Stimulated activated CD8-positive, alpha-beta memory T cell treated with anti-CD3 and anti-CD28 coated beads, Interleukin-15, amount 100 ng/mL, for 48 hours (primary cell): ENCODE measurements around the gene EIF3I.
"Not testable (repeated sequence)": the region's sequence is repeated elsewhere in the genome, so short reads cannot be mapped to it uniquely, and the experiment has no call there.

Experiments
- DNase-seq, 2 donors: peaks; one replicate each; pipeline ENCODE4 v3.0.0-alpha.2; 2020; ENCODE audit warnings: low read depth in 2 of 2

EIF3I gene

DNA sequence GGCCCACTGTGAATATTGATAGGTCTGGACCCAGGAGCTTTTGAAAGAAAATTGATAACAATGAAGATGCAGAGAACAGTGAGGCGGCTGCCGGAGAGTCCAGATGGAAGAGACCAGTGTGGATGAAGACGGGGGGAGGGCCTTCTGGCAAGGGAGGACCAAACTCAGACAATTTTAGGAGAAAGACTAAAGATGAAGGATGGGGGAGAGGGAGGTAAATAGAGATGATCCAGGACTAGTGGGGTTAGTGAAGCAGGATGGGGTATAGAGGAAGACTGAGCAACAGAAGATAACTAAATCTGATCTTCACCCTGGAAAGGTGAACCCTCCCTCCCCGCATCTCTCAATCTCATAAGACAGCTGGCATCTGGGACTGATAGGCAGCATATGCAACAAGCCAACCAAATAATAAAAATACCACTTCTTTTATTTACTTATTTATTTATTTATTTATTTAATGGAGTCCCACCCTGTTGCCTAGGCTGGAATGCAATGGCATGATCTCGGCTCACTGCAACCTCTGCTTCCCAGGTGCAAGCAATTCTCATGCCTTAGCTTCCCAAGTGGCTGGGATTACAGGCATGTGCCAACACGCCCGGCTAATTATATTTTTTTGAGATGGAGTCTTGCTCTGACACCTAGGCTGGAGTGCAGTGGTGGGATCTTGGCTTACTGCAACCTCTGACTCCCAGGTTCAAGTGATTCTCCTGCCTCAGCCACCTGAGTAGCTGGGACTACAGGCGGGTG lies 10.5 kb downstream of the EIF3I start:
- no peak for DNase-seq

DNA sequence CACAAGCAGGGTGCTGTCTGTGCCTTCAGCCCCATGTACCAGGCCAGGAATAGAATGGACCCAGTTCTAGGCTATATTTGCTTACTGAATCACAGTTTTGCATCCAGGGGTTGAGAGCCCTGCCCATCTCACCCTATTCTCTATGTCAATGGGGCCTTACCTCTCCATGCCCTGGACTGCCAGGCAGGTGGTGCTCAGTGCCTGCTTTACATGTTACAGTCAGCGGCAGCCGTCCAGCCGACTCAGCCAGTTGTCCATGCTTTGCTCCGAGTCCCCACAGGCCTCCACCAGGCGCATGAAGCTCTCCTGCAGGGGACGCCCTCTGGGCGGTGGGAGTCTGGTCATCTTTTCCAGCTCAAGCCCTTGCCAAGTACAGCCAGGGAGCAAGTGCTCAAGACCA lies 12.6 kb downstream of the EIF3I start:
- DNase-seq = no peak

DNA sequence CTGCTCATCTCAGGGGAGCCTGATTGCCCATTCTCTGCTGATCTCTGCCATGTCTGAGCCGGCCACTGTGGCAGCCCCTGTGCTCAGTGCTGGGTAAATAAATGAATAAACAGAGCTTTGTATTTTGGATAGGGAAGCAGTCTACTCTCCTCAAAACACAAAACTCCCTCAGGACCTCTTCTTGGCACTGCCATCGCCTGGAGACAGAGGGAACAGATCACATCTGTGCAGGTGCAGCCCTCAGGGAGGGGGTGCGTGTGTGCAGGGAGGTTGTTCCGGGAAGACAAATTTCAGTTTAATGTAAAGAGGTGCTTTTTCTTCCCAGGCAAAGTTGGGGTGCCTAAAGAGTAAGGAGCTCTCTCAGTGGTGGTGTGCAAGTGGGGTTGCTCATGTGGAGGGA lies 17.1 kb downstream of the EIF3I start:
- DNase-seq = no peak

GRCh38 chr1:32239790-32240139 lies 17.6 kb downstream of the EIF3I start:
- no peak for DNase-seq

DNA sequence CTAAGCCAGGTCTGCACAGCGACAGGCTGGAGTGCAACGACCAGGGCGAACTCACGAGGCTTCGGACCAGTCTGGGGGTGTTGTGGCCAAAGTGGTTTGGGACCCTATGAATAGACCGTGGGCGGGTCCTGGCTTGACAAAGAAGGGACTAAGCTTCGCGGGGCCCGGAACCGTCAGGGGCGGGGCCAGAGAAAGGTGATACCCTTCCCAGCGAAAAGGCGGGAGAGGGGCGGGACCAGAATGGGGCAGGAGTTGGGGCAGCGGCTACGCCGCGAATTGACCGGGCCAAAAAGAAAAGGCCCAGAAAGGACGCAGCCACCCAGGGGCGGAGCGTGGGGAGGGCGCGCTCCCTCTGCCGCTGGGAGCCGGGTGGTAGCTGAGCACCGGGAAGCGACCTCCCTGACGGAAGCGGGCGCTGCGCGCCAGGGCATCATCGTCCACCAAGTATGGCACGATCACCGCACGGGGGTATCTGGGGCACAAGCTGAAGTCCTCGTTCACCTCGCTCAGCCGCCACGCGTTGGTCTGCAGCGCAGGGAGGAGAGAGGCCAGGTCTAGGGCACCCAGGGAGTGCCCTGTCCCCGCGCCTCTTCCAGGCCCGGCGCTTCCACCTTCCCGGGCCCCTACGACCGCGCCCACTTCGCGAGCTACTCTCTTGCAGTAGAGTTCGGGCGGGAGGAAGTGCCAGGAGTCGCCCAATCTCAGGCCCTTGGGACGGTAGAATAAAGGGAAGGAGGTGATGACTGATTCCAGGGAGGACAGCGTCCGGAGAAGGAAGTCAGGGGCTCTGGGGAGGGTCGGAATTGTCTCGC lies 18.1 kb downstream of the EIF3I start:
- no peak for DNase-seq

DNA sequence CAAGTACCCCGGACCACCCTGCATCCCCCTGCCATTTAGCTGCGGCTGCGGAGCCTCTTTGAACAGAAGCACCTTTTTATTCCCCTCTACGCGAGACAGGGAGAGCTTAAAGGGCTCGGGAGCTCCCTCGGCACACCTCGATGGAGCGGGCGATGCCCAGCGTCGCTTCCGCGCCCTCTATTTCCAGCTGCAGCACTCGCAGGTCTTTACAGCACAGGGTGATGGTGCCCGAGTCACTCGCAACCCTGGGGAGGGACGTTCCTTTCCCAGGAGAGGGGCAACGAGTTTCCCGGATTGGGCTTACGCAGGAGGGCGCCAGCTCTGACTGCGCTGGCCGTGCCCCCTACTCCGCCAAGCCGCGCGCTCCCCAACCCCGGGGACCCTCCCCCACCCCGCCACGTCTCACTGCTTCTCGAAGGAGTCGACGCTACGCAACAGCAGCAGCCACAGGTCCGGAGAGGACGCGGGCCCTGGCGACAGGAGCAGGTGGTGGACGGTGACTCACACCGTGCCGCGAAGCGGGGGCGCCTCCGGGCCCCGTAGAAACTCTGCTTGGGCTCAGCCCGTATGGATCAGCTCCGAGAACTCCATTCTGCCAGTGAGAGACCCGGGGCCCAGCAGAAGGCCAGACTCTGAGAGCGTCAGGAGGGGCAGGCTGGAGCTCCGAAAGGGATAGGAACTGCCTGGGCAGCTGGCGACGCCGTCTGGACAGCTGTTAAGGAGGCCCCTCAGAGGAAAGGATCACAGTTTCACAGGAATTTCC lies 19.0 kb downstream of the EIF3I start:
- no peak for DNase-seq

- no peak for DNase-seq
Observed at GRCh38 chr1:32242341-32242851, 20.2 kb downstream of the EIF3I start.

DNA sequence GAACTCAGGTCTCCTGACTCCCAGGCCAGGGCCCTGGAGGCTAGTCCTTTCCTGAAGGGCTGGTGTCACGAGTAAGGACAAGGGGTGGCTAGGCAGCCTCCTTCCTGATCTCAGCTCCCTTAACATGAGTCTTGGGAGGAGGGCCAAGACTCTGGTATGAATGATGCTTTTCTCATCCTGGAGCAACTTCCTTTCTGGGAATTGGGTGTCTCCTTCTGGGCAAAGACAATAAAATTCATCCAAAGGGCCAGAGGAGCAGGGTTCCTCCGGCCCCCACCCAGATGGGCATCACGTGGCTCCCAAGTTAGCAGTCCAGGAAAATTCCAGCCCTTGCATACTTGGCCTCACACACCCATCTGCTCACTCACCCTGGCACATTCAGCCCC lies 24.7 kb downstream of the EIF3I start, which contains the start of gene FAM167B:
Gene FAM167B, plus strand, starts transcription at position 335 of the 386 bp plus-strand sequence. CDS start 200 bp downstream, outside the sequence.
- no peak for DNase-seq

GRCh38 chr1:32247452-32247851 lies 25.2 kb downstream of the EIF3I start:
- DNase-seq = no peak

DNA sequence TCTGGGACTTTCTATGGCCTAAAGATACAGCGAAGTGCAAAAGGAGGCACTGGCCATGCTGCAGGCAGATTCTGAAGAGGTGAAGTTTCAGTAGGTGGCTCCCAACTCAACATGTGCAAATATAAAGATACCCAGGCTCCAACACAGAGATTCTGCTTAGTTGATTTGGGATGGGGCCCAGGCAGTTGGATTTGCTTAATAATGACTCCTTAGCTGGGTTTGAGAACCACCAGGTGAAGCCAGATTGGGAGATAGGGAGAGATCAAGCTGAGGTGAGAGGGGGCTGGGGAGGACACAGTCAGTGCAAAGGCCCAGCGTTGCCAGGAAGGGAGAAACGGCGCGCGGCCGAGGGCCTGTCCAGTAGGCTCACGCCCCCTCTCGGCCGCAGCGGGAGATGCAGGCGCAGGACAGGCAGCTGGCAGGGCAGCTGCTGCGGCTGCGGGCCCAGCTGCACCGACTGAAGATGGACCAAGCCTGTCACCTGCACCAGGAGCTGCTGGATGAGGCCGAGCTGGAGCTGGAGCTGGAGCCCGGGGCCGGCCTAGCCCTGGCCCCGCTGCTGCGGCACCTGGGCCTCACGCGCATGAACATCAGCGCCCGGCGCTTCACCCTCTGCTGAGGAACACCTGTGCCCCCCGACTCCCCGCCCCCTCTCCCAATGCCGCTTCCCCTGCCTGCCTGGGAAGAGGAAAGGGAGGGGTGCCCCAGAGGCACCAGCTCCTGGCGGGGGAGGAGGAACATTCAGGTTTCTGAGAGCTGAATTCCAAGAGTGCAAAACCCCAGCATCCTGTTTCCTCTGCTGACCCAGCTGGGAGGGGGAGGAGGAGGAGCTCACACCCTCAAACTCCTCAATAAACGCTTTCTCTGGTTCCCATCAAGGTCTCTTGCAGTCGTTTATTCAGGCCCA lies 26.0 kb downstream of the EIF3I start:
- peak; percentile 76 for DNase-seq

DNA sequence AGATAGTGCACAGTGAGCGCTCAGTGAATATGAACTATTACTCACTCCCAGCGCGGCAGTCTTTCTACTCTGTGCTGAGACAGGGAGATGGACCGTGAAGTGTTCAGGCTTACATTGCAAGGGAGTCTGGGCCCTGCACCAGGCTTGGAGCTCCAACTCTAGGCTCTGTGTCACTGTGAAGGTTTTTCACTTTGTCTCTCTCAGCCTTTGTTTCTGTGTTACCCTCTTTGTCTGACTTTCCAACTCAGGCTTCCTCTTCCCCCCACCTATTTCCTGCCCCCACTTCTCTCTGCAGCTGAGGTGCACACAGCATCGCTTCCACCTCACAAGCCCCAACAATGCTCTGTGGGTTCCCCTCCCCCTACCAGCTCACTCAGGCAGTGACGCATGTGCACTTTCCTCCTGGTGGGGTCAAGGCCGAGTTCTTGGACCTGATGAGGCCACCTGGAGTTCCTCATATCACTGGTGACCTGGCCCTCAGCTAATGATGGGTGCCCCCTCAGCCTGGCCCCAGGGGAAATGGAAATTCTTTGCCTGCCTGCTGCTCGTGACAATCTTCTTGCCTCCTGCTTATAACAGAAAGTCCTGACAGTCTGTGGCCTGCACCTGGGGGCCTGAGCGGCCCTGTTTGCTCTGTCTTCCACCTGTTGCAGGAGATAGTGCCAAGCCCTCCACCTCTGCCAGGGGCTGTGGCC lies 27.8 kb downstream of the EIF3I start:
- DNase-seq = peak; percentile 75 to 76

DNA sequence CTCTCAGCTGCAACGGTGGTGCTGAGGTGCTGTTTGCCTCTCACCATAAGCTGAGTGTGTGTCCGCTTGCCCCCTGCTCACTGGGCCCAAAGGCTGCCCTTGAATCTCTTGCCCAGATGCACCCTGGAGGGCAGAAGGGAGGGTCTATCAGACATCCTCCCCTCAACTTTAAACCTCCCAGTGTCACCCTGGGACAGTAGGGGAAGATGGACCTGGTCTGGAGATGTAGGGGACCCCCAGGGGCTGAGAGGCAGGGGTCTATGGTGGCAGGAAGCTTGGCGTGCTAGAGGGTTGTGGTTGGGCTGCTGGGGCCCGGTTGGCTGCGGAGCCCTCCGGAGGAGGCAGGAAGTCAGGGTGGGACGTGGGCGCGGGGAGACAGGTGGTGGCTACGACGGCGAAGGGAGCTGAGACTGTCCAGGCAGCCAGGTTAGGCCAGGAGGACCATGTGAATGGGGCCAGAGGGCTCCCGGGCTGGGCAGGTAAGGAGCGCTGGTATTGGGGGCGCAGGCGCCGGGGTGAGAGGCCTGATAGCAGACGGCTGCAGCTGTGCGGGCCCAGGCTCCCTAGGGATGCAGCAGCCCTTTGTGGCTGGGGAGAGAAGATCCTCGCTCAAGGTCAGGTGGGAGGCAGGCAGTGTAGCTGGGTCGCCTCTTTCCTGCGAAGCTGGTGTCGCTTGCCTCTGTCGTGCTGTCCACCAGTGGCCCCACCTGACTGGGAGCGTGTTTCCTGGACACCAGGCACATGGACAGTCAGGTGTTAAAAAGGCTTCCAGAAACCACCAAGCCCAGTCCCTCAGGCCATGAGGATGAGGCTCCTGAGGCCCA lies 28.9 kb downstream of the EIF3I start, which contains the start of gene LCK:
Gene LCK, plus strand, starts transcription at position 373 of the 824 bp plus-strand sequence. CDS start 23,065 bp downstream, outside the sequence.
- peak in 1 of 2 donors; percentile 71 for DNase-seq

DNA sequence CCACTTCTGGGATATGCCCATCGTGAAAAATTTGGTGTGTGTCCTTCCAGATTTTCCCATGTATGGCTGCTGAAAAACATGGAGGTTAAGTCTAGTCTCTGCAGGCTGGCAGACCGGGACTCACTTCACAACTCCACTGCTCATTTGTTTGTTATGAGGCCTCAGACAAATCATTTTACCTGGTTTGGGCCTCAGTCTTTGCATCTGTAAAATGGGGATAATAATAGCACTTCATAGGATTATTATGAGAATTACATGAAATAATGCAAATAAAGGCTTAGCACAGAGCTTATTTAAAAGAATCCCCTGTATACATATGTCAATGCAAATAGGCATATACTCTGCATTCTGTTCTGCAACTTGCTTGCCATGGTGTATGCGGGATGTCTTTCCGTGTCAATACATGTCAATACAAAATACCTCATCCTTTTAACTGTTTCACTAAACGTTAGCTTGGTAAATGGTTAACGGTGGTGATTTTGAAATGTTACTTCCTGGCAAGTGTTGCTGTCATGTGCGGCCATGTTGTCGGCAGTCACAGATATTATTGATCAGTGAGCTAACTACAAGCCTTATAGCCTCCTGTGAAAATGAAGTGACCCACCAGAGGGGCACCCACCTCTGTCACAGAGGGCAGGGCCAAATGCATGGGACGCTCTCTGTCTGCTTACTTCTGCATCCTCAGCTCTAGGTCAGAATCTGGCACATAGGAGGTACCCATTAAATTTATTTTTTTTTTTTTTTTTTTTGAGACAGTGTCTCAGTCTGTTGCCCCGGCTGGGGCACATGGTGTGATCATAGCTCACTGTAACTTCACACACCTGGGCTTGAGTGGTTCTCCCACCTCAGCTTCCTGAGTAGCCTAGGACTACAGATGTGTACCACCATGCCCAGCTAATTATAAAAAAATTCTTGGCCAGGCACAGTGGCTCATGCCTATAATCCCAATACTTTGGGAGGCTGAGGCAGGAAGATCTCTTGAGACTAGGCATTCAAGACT lies 33.2 kb downstream of the EIF3I start:
- no peak for DNase-seq

- no peak for DNase-seq
Observed at GRCh38 chr1:32256473-32257226, 34.4 kb downstream of the EIF3I start.

DNA sequence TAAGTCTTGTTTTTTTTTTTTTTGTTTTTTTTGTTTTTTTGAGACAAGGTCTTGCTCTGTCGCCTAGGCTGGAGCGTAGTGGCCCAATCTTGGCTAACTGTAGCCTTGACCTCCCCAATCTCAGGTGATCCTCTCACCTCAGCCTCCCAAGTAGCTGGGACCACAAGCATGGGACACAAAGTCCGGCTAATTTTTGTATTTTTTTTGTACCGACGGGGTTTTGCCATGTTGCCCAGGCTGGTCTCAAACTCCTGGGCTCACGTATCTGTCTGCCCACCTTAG lies 35.0 kb downstream of the EIF3I start:
- DNase-seq = no peak

DNA sequence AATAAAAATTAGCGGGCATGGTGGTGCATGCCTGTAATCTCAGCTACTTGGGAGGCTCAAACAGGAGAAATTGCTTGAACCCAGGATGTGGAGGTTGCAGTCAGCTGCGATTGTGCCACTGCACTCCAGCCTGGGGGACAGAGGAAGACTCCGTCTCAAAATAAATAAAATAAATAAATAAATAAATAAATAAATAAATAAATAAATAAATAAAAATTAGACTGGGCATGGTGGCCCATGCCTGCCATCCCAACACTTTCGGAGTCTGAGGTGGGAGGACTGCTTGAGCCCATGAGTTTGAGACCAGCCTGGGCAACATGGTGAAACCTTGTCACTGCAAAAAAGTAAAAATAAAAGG lies 41.0 kb downstream of the EIF3I start:
- DNase-seq = not testable (repeated sequence)

- no peak for DNase-seq
Observed at GRCh38 chr1:32263744-32264143, 41.5 kb downstream of the EIF3I start.

DNA sequence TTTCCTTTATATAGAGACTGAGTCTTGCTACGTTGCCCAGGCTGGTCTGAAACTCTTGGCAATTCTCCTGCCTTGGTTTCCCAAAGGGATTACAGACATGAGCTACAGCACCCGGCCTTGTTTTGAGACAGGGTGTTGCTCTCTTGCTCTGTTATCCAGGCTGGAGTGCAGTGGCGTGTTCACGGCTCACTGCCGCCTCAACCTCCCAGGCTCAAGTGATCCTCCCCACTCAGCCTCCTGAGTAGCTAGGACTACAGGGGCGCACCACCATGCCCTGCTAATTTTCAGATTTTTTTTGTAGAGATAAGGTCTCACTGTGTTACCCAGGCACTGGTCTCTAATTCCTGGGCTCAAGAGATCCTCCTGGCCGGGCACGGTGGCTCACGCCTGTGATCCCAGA lies 43.6 kb downstream of the EIF3I start:
- no peak for DNase-seq
